Measurements from ENCODE around the gene ELK3. TPM values are rescaled to one million over a fixed set of nuclear protein-coding genes. Genes with fewer than 3 reads are reported as not detected.

The ELK3 gene
- polyA plus RNA-seq, 3 donors = 12.1 to 14.9 (median 14.6) TPM

- 37% methylated on average over 12 of the region's 19 CpGs for WGBS (ENCODE audit: insufficient coverage)
- Mint-ChIP-seq H3K4me1 (peaks cover 75% of the 10 kb centered on the region), H3K36me3 (peaks cover 20 to 29% of the 10 kb centered on the region in 2 donors), H3K4me3 (peak overlapping the region; percentile 69 to 76), H3K9me3 (no peaks in the 10 kb centered on the region), H3K27me3 (ENCODE audit: low read depth in 3 of 3) (no peaks in the 10 kb centered on the region), H3K27ac (peak overlapping the region in 6 of 7 donors; percentile 20 to 80 (median 66))
- peak in 2 of 3 donors; percentile 17 to 36 for DNase-seq
- Histone ChIP-seq H3K9me3 (replicated peaks in 1 of 2; ENCODE audit: control insufficient read depth in 1 of 2, insufficient read depth in 1 of 2, low read length in 2 of 2) (no peaks in the 10 kb centered on the region), H3K4me1 (ENCODE audit: control insufficient read depth in 1 of 2, insufficient read depth in 2 of 2, low read length in 2 of 2) (peaks cover 46 to 61% of the 10 kb centered on the region in 2 donors), H3K79me2 (ENCODE audit: insufficient read depth, low read length) (peaks cover 85% of the 10 kb centered on the region), H3K27me3 (ENCODE audit: control insufficient read depth in 2 of 2, insufficient read depth in 2 of 2, low read length in 2 of 2) (no peaks in the 10 kb centered on the region), H3K36me3 (replicated peaks in 1 of 2; ENCODE audit: control insufficient read depth in 1 of 2, insufficient read depth in 2 of 2, low read length in 2 of 2) (peaks cover 2 to 13% of the 10 kb centered on the region in 2 donors), H4K20me1 (ENCODE audit: insufficient read depth, low read length) (peaks cover 82% of the 10 kb centered on the region), H3K4me2 (replicated peaks; ENCODE audit: extremely low read depth, low read length, poor library complexity, severe bottlenecking) (peak overlapping the region; percentile 45), H3K9ac (ENCODE audit: insufficient read depth, low read length, poor library complexity, severe bottlenecking) (no peak overlapping the region), H3K27ac (ENCODE audit: low read depth in 1 of 2, low read length in 2 of 2) (peak overlapping the region in 1 of 2 donors; percentile 50), H2AFZ (ENCODE audit: insufficient read depth, low read depth, low read length, poor library complexity, severe bottlenecking) (peak overlapping the region; percentile 27), H3K4me3 (replicated peaks in 1 of 3; ENCODE audit: low read depth in 2 of 3, low read length in 3 of 3) (peak overlapping the region in 1 of 3 experiments; percentile 35)
- no peak for TF ChIP-seq CTCF (IDR thresholded peaks at IDR 0.05)
- intact Hi-C loops (cut with micrococcal nuclease) = loop anchor here (5.0 to 10.0 kb wide), 3 partner anchors 33 to 304 kb away; no protein-coding TSS in a partner anchor
Measured at GRCh38 chr12:96210376-96211055, 16.3 kb downstream of the ELK3 start.

- Mint-ChIP-seq H3K9me3 (no peaks in the 10 kb centered on the region), H3K4me1 (peaks cover 66% of the 10 kb centered on the region), H3K4me3 (peak overlapping the region in 1 of 2 donors; percentile 33), H3K27me3 (ENCODE audit: low read depth in 3 of 3) (peaks cover 0 to 2% (median 0%) of the 10 kb centered on the region in 3 donors), H3K27ac (peak overlapping the region in 2 of 7 donors; percentile 5 to 21), H3K36me3 (peaks cover 23 to 26% of the 10 kb centered on the region in 2 donors)
- Histone ChIP-seq H3K4me1 (ENCODE audit: control insufficient read depth in 1 of 2, insufficient read depth in 2 of 2, low read length in 2 of 2) (peaks cover 47 to 63% of the 10 kb centered on the region in 2 donors), H3K4me3 (replicated peaks in 1 of 3; ENCODE audit: low read depth in 2 of 3, low read length in 3 of 3) (no peak overlapping the region), H4K20me1 (ENCODE audit: insufficient read depth, low read length) (peaks cover 82% of the 10 kb centered on the region), H3K27me3 (ENCODE audit: control insufficient read depth in 2 of 2, insufficient read depth in 2 of 2, low read length in 2 of 2) (no peaks in the 10 kb centered on the region), H3K9ac (ENCODE audit: insufficient read depth, low read length, poor library complexity, severe bottlenecking) (no peak overlapping the region), H3K9me3 (replicated peaks in 1 of 2; ENCODE audit: control insufficient read depth in 1 of 2, insufficient read depth in 1 of 2, low read length in 2 of 2) (no peaks in the 10 kb centered on the region), H3K4me2 (replicated peaks; ENCODE audit: extremely low read depth, low read length, poor library complexity, severe bottlenecking) (peak overlapping the region; percentile 35), H3K79me2 (ENCODE audit: insufficient read depth, low read length) (peaks cover 84% of the 10 kb centered on the region), H3K36me3 (replicated peaks in 1 of 2; ENCODE audit: control insufficient read depth in 1 of 2, insufficient read depth in 2 of 2, low read length in 2 of 2) (peaks cover 2 to 27% of the 10 kb centered on the region in 2 donors), H3K27ac (ENCODE audit: low read depth in 1 of 2, low read length in 2 of 2) (peak overlapping the region in 1 of 2 donors; percentile 30), H2AFZ (ENCODE audit: insufficient read depth, low read depth, low read length, poor library complexity, severe bottlenecking) (no peak overlapping the region)
- whole genome bisulfite sequencing (ENCODE audit: insufficient coverage) = 0% methylated on average over 1 of the region's 3 CpGs
- no peak for TF ChIP-seq CTCF (IDR thresholded peaks at IDR 0.05)
- intact Hi-C loops (cut with micrococcal nuclease) = loop anchor here (5.0 to 10.0 kb wide), 3 partner anchors 35 to 303 kb away; no protein-coding TSS in a partner anchor
- DNase-seq = peak in 2 of 3 donors; percentile 27 to 47
Measured at GRCh38 chr12:96211988-96212387, 17.8 kb downstream of the ELK3 start.

Data from CD14-positive monocyte (primary cell).